SU-DHL-6 (cell line): ENCODE data around the gene GRM5.
"Not testable (repeated sequence)": the region's sequence is repeated elsewhere in the genome, so short reads cannot be mapped to it uniquely, and the experiment has no call there.

Source experiments
- EZH2phosphoT487 ChIP-seq: fragments of 200-600 bp; sonication (generic), shearing (Covaris generic); conservative IDR thresholded peaks from 2 replicates; pipeline ENCODE4 v1.6.1; 2018; ENCODE audit warnings: mild to moderate bottlenecking, antibody characterized with exemption, low read length, moderate library complexity, mixed read lengths
- TF ChIP-seq, protein P1 (sequence below): fragments of 200-600 bp; sonication (generic); IDR thresholded peaks from one replicate; pipeline ENCODE4 v1.5.1; 2017; ENCODE audit warnings: antibody characterized with exemption, mild to moderate bottlenecking, low read length, moderate library complexity; ENCODE audit not compliant: insufficient read depth, poor library complexity, severe bottlenecking

DNA sequence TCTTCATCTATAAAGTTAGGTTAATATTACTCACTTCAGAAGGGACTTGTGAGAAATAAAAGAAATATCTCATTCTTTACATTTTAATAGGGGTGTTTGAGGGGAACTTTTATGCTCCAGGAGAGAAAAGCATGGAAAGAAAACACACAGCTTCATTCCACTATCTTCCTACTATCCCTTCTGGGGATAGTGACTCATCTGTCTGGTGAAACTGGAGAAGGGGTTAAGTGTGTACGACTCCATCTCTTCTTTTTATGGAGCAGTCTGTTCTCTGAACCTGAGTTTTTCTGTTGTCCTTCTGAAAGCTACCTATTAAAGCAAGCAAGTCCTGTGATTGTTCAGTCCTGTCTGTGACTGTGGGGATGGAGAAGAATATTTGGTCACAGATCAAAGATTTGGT lies 227.6 kb downstream of the GRM5 start:
- TF ChIP-seq, protein P1, sequence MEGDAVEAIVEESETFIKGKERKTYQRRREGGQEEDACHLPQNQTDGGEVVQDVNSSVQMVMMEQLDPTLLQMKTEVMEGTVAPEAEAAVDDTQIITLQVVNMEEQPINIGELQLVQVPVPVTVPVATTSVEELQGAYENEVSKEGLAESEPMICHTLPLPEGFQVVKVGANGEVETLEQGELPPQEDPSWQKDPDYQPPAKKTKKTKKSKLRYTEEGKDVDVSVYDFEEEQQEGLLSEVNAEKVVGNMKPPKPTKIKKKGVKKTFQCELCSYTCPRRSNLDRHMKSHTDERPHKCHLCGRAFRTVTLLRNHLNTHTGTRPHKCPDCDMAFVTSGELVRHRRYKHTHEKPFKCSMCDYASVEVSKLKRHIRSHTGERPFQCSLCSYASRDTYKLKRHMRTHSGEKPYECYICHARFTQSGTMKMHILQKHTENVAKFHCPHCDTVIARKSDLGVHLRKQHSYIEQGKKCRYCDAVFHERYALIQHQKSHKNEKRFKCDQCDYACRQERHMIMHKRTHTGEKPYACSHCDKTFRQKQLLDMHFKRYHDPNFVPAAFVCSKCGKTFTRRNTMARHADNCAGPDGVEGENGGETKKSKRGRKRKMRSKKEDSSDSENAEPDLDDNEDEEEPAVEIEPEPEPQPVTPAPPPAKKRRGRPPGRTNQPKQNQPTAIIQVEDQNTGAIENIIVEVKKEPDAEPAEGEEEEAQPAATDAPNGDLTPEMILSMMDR: not testable (repeated sequence)
- TF ChIP-seq EZH2phosphoT487: not testable (repeated sequence)
